Measurements from ENCODE around the gene ZCCHC14. TPM values are rescaled to one million over a fixed set of nuclear protein-coding genes. Genes with fewer than 3 reads are reported as not detected.

The ZCCHC14 gene
- total RNA-seq, 2 experiments from 2014 or later: 4.6 to 5.9 TPM

- CTCF ChIA-PET: interaction anchor here (1.4 kb wide), 1 partner anchor 103 kb away, joined by 4 read pairs; no protein-coding TSS in a partner anchor
Measured at GRCh38 chr16:87533061-87533460, 40.2 kb upstream of the ZCCHC14 start.

GRCh38 chr16:87531418-87531817, 38.6 kb upstream of the ZCCHC14 start:
- peaks cover 8% of the 10 kb centered on the region for H3K36me3 Mint-ChIP-seq (ENCODE audit: low read depth)
- H3K27ac Mint-ChIP-seq: no peak overlapping the region
- no peak for DNase-seq
- H3K27me3 Mint-ChIP-seq: peaks cover 18% of the 10 kb centered on the region
- ChIA-PET CTCF (no interaction called here), POLR2A (no interaction called here)
- intact Hi-C loops (cut with micrococcal nuclease): no loop called here
- H3K4me3 Mint-ChIP-seq: no peak overlapping the region
- TF ChIP-seq CTCF (IDR thresholded peaks at IDR 0.05): no peak
- H3K4me1 Mint-ChIP-seq (ENCODE audit: low read depth): no peaks in the 10 kb centered on the region
- no peak for ATAC-seq
- peaks cover 13% of the 10 kb centered on the region for H3K9me3 Mint-ChIP-seq

More at GRCh38 chr16:87533061-87533460, 40.2 kb upstream of the ZCCHC14 start:
- H3K9me3 Mint-ChIP-seq: peaks cover 13% of the 10 kb centered on the region
- no peak for TF ChIP-seq CTCF (IDR thresholded peaks at IDR 0.05)
- no peak for DNase-seq
- peaks cover under 1% of the 10 kb centered on the region for H3K4me1 Mint-ChIP-seq (ENCODE audit: low read depth)
- intact Hi-C loops (cut with micrococcal nuclease): no loop called here
- POLR2A ChIA-PET: interaction anchor here (0.8 kb wide), 1 partner anchor 14 kb away, joined by 3 read pairs; no protein-coding TSS in a partner anchor
- peaks cover 8% of the 10 kb centered on the region for H3K36me3 Mint-ChIP-seq (ENCODE audit: low read depth)
- no peak overlapping the region for H3K4me3 Mint-ChIP-seq
- ATAC-seq: no peak
- H3K27ac Mint-ChIP-seq: no peak overlapping the region
- peaks cover 20% of the 10 kb centered on the region for H3K27me3 Mint-ChIP-seq

- H3K27ac Mint-ChIP-seq: no peak overlapping the region
- ChIA-PET CTCF (no interaction called here), POLR2A (no interaction called here)
- ATAC-seq (no peak), DNase-seq (no peak)
- intact Hi-C loops (cut with micrococcal nuclease): no loop called here
- H3K9me3 Mint-ChIP-seq: peaks cover 12% of the 10 kb centered on the region
- peaks cover 8% of the 10 kb centered on the region for H3K36me3 Mint-ChIP-seq (ENCODE audit: low read depth)
- H3K27me3 Mint-ChIP-seq: peaks cover 18% of the 10 kb centered on the region
- no peaks in the 10 kb centered on the region for H3K4me1 Mint-ChIP-seq (ENCODE audit: low read depth)
- no peak overlapping the region for H3K4me3 Mint-ChIP-seq
- TF ChIP-seq CTCF (IDR thresholded peaks at IDR 0.05): no peak
Measured at GRCh38 chr16:87528690-87529579, 36.1 kb upstream of the ZCCHC14 start.

DNA sequence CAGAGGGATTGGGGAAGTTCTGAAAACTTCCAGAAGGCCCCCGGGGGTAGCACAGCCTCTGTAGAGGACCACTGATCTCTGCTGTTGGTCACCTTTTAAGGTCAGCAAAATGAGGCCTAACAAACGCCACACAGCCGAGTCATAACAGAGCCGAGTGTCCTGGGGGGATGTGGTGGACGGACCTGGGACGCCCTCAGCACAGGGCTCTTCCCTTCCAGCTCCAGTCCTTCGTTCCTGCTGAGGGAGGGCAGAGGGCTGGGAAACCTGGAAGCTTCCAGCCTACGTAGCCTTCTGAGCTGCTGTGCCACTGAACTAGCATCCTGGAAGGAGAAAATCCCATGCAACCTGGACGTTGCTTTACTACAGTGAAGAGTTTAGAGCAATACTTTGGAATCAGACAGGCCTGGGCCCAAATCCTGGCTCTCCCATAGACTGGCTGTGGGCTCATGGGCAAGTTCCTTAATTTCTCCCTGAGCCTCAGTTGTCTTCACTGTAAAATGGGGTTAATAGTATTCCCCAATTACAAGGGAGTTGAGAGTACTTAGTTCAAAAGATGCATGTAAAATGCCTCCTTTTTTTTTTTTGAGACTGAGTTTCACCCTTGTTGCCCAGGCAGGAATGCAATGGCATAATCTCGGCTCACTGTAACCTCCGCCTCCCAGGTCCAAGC, 34.4 kb upstream of the ZCCHC14 start:
- Mint-ChIP-seq H3K4me3 (no peak overlapping the region), H3K9me3 (peaks cover 2% of the 10 kb centered on the region), H3K27ac (no peak overlapping the region), H3K4me1 (ENCODE audit: low read depth) (no peaks in the 10 kb centered on the region), H3K36me3 (ENCODE audit: low read depth) (peaks cover 3% of the 10 kb centered on the region), H3K27me3 (peaks cover 18% of the 10 kb centered on the region)
- DNase-seq (no peak), ATAC-seq (no peak)
- no peak for TF ChIP-seq CTCF (IDR thresholded peaks at IDR 0.05)
- ChIA-PET POLR2A (interaction anchor here (0.8 kb wide), 1 partner anchor 64 kb away, joined by 3 read pairs; no protein-coding TSS in a partner anchor), CTCF (no interaction called here)
- intact Hi-C loops (cut with micrococcal nuclease): no loop called here

All from activated CD8-positive, alpha-beta T cell treated with anti-CD3 and anti-CD28 coated beads for 36 hours (primary cell).